Measurements from ENCODE around the gene SH3PXD2A.

The SH3PXD2A gene

DNA sequence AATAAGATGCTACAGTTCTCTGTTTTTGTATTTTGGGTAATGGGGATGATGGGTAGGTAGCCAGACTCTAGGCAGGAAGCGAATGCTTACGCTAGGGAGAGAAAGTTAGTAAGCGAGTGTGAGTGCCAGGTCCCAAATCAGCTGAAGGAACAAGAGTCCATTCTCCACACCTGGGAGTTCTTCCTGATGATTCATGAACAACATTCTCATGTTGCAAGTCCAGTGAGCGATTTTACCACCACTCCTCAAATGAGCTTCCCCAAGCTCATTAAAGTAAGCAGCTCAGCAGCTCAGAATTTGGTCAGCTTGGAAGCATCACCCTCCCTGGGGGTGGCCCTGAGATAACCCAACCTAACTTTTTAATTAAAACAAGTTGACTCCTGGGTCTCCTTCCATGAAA lies 27.3 kb downstream of the SH3PXD2A start:
- Histone ChIP-seq H3K4me3 (ENCODE audit: low read depth, low read length) (no peak overlapping the region), H3K18ac (ENCODE audit: low read length) (no peak overlapping the region)

DNA sequence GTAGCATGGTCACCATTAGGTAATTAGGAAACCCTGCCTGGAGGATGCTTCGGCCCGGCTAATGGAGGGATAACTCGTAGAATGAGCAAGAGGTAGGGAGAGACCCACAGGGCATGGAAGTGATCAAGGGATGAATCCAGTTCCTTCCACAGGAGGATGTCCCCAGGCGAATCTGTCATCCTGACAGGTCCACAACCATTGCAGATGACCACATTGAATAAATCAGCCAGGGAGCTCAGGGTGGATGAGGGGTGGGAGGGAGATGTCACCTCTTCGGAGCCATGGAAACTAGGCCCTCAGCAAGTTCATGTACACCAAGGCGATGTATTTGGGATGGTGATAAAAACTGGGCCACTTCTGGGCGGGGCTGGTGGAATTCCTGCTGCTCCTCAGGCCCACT lies 28.5 kb downstream of the SH3PXD2A start:
- H3K18ac ChIP-seq (ENCODE audit: low read length), result no peak overlapping the region
- H3K9ac ChIP-seq (ENCODE audit: low read length), result no peak overlapping the region
- no peaks in the 10 kb centered on the region for H3K79me2 ChIP-seq (ENCODE audit: control insufficient read depth, insufficient read depth, low read length, poor library complexity)
- H3K27ac ChIP-seq (ENCODE audit: low read depth, low read length), result no peak overlapping the region
- H3K4ac ChIP-seq (ENCODE audit: low read depth, low read length), result no peak overlapping the region
- no peak overlapping the region for H4K91ac ChIP-seq (ENCODE audit: low read depth, low read length)
- no peak overlapping the region for H3K4me2 ChIP-seq (ENCODE audit: low read length)
- H4K12ac ChIP-seq (ENCODE audit: low read depth, low read length), result no peak overlapping the region
- no peak for DNase-seq
- H2BK120ac ChIP-seq (ENCODE audit: insufficient read depth, low read length, poor library complexity), result no peak overlapping the region
- H3K23ac ChIP-seq (ENCODE audit: low read length), result no peak overlapping the region
- no peak overlapping the region for H3K14ac ChIP-seq (ENCODE audit: low read length)
- H2AK5ac ChIP-seq (ENCODE audit: low read length), result no peak overlapping the region
- no peaks in the 10 kb centered on the region for H3K36me3 ChIP-seq (ENCODE audit: control insufficient read depth in 1 of 2, insufficient read depth in 2 of 2, low read length in 2 of 2)
- no peak overlapping the region for H2BK12ac ChIP-seq (ENCODE audit: low read length)
- no CpG with 5 or more reads among the region's 7 CpGs for WGBS (ENCODE audit: extremely low coverage, insufficient coverage, insufficient read length)
- H4K8ac ChIP-seq (ENCODE audit: low read depth, low read length), result no peak overlapping the region
- no peak overlapping the region for H2AFZ ChIP-seq (ENCODE audit: insufficient read depth, low read length, poor library complexity)
- H3K79me1 ChIP-seq (ENCODE audit: low read length), result no peaks in the 10 kb centered on the region
- peaks cover 0 to 3% of the 10 kb centered on the region in 2 experiments for H3K4me1 ChIP-seq (ENCODE audit: control insufficient read depth in 1 of 2, insufficient read depth in 2 of 2, low read length in 2 of 2)
- no peak overlapping the region for H3K4me3 ChIP-seq (ENCODE audit: low read depth, low read length)
- H3K27me3 ChIP-seq (ENCODE audit: insufficient read depth, low read length), result no peaks in the 10 kb centered on the region
- H3K9me3 ChIP-seq (ENCODE audit: insufficient read depth, low read depth, low read length), result no peaks in the 10 kb centered on the region
- no peak overlapping the region for H2BK5ac ChIP-seq (ENCODE audit: low read depth, low read length, poor library complexity)

More for the DNA sequence above, 27.3 kb downstream of the SH3PXD2A start:
- H2AK5ac ChIP-seq (ENCODE audit: low read length), result no peak overlapping the region
- H3K14ac ChIP-seq (ENCODE audit: low read length), result no peak overlapping the region
- H3K23ac ChIP-seq (ENCODE audit: low read length), result no peak overlapping the region
- H4K8ac ChIP-seq (ENCODE audit: low read depth, low read length), result no peak overlapping the region
- H2BK120ac ChIP-seq (ENCODE audit: insufficient read depth, low read length, poor library complexity), result no peak overlapping the region
- no peak overlapping the region for H4K12ac ChIP-seq (ENCODE audit: low read depth, low read length)
- no peaks in the 10 kb centered on the region for H3K9me3 ChIP-seq (ENCODE audit: insufficient read depth, low read depth, low read length)
- H3K27ac ChIP-seq (ENCODE audit: low read depth, low read length), result no peak overlapping the region
- WGBS (ENCODE audit: extremely low coverage, insufficient coverage, insufficient read length), result no CpG with 5 or more reads among the region's 4 CpGs
- no peak overlapping the region for H3K9ac ChIP-seq (ENCODE audit: low read length)
- DNase-seq, result peak; percentile 27 to 61
- no peaks in the 10 kb centered on the region for H3K27me3 ChIP-seq (ENCODE audit: insufficient read depth, low read length)
- no peak overlapping the region for H2BK12ac ChIP-seq (ENCODE audit: low read length)
- H2BK5ac ChIP-seq (ENCODE audit: low read depth, low read length, poor library complexity), result no peak overlapping the region
- H3K36me3 ChIP-seq (ENCODE audit: control insufficient read depth in 1 of 2, insufficient read depth in 2 of 2, low read length in 2 of 2), result no peaks in the 10 kb centered on the region
- H3K4me2 ChIP-seq (ENCODE audit: low read length), result no peak overlapping the region
- no peaks in the 10 kb centered on the region for H3K79me2 ChIP-seq (ENCODE audit: control insufficient read depth, insufficient read depth, low read length, poor library complexity)
- no peak overlapping the region for H4K91ac ChIP-seq (ENCODE audit: low read depth, low read length)
- no peak overlapping the region for H2AFZ ChIP-seq (ENCODE audit: insufficient read depth, low read length, poor library complexity)
- no peak overlapping the region for H3K4ac ChIP-seq (ENCODE audit: low read depth, low read length)
- H3K4me1 ChIP-seq (ENCODE audit: control insufficient read depth in 1 of 2, insufficient read depth in 2 of 2, low read length in 2 of 2), result peaks cover 0 to 3% of the 10 kb centered on the region in 2 experiments
- no peaks in the 10 kb centered on the region for H3K79me1 ChIP-seq (ENCODE audit: low read length)

DNA sequence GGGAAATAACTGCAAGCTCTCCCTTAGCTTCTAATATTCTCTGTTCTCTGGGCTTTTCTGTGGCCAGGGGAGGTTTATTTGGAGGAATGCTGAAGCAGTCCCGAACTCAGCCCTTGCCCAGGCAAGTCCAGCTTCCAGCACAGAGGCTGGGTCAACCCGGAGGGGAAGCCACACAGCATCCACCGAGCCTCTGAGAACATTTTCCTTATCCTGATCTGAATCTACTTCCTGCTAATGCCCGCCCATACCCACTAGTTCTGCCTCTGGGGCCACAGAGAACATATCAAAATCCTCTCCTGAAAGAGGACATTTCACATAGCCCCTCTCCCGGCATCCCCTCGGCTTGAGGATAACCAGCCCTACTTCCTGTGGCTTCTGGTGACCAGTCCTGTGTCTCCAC lies 31.1 kb downstream of the SH3PXD2A start:
- H2BK12ac ChIP-seq (ENCODE audit: low read length), result no peak overlapping the region
- H3K4me1 ChIP-seq (ENCODE audit: control insufficient read depth in 1 of 2, insufficient read depth in 2 of 2, low read length in 2 of 2), result peaks cover 0 to 3% of the 10 kb centered on the region in 2 experiments
- no peak overlapping the region for H3K4ac ChIP-seq (ENCODE audit: low read depth, low read length)
- no peak overlapping the region for H4K8ac ChIP-seq (ENCODE audit: low read depth, low read length)
- H3K27me3 ChIP-seq (ENCODE audit: insufficient read depth, low read length), result no peaks in the 10 kb centered on the region
- no peaks in the 10 kb centered on the region for H3K36me3 ChIP-seq (ENCODE audit: control insufficient read depth in 1 of 2, insufficient read depth in 2 of 2, low read length in 2 of 2)
- H3K18ac ChIP-seq (ENCODE audit: low read length), result no peak overlapping the region
- H3K4me2 ChIP-seq (ENCODE audit: low read length), result no peak overlapping the region
- H4K91ac ChIP-seq (ENCODE audit: low read depth, low read length), result no peak overlapping the region
- no CpG with 5 or more reads among the region's 6 CpGs for WGBS (ENCODE audit: extremely low coverage, insufficient coverage, insufficient read length)
- no peak overlapping the region for H3K27ac ChIP-seq (ENCODE audit: low read depth, low read length)
- H3K79me1 ChIP-seq (ENCODE audit: low read length), result no peaks in the 10 kb centered on the region
- no peak overlapping the region for H2AK5ac ChIP-seq (ENCODE audit: low read length)
- H3K9me3 ChIP-seq (ENCODE audit: insufficient read depth, low read depth, low read length), result no peaks in the 10 kb centered on the region
- H3K23ac ChIP-seq (ENCODE audit: low read length), result no peak overlapping the region
- peaks cover 1% of the 10 kb centered on the region for H3K79me2 ChIP-seq (ENCODE audit: control insufficient read depth, insufficient read depth, low read length, poor library complexity)
- H2AFZ ChIP-seq (ENCODE audit: insufficient read depth, low read length, poor library complexity), result no peak overlapping the region
- no peak overlapping the region for H2BK120ac ChIP-seq (ENCODE audit: insufficient read depth, low read length, poor library complexity)
- H2BK5ac ChIP-seq (ENCODE audit: low read depth, low read length, poor library complexity), result no peak overlapping the region
- H3K9ac ChIP-seq (ENCODE audit: low read length), result no peak overlapping the region
- no peak for DNase-seq
- H4K12ac ChIP-seq (ENCODE audit: low read depth, low read length), result no peak overlapping the region
- no peak overlapping the region for H3K14ac ChIP-seq (ENCODE audit: low read length)
- no peak overlapping the region for H3K4me3 ChIP-seq (ENCODE audit: low read depth, low read length)

DNA sequence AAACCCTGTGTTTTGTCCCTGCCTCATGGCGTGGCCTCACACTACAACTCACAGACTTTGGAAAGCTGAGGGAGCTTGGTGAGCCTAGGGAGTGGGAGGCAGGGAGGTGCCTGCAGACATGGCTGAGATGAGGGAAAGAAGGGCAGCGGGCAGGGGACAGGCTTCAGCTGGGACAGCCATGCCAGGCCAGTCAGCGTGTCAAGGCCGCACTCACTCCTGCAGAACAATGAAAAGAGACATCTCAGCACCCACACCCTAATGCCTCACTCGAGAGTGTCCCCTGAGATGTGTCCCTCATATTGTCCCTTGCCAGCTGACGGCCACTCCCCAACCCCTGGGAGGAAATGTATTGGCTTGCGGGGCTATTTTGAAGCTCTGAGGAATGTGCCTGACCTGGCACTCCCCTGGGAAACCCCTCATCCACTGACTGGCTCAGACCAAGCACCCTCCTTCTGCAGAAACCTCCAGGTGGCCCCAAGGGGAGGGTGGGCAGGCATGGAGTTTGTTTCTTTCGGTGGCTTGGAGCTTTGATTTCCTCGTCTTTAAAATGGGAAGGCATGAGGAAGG lies 31.6 kb downstream of the SH3PXD2A start:
- no peaks in the 10 kb centered on the region for H3K79me1 ChIP-seq (ENCODE audit: low read length)
- WGBS (ENCODE audit: extremely low coverage, insufficient coverage, insufficient read length), result no CpG with 5 or more reads among the region's 9 CpGs
- no peak for DNase-seq

More for the DNA sequence above, 31.6 kb downstream of the SH3PXD2A start:
- Histone ChIP-seq H3K9ac (ENCODE audit: low read length) (no peak overlapping the region), H2BK12ac (ENCODE audit: low read length) (no peak overlapping the region), H3K4me1 (ENCODE audit: control insufficient read depth in 1 of 2, insufficient read depth in 2 of 2, low read length in 2 of 2) (peaks cover 0 to 3% of the 10 kb centered on the region in 2 experiments), H3K18ac (ENCODE audit: low read length) (no peak overlapping the region), H3K27ac (ENCODE audit: low read depth, low read length) (no peak overlapping the region), H3K4ac (ENCODE audit: low read depth, low read length) (no peak overlapping the region), H3K14ac (ENCODE audit: low read length) (no peak overlapping the region), H4K8ac (ENCODE audit: low read depth, low read length) (no peak overlapping the region), H3K27me3 (ENCODE audit: insufficient read depth, low read length) (no peaks in the 10 kb centered on the region), H4K12ac (ENCODE audit: low read depth, low read length) (no peak overlapping the region), H3K9me3 (ENCODE audit: insufficient read depth, low read depth, low read length) (no peaks in the 10 kb centered on the region), H2BK5ac (ENCODE audit: low read depth, low read length, poor library complexity) (no peak overlapping the region), H3K23ac (ENCODE audit: low read length) (no peak overlapping the region), H3K4me2 (ENCODE audit: low read length) (no peak overlapping the region), H3K79me2 (ENCODE audit: control insufficient read depth, insufficient read depth, low read length, poor library complexity) (peaks cover 2% of the 10 kb centered on the region), H2AK5ac (ENCODE audit: low read length) (no peak overlapping the region), H2AFZ (ENCODE audit: insufficient read depth, low read length, poor library complexity) (no peak overlapping the region), H3K36me3 (ENCODE audit: control insufficient read depth in 1 of 2, insufficient read depth in 2 of 2, low read length in 2 of 2) (no peaks in the 10 kb centered on the region), H2BK120ac (ENCODE audit: insufficient read depth, low read length, poor library complexity) (no peak overlapping the region), H3K4me3 (ENCODE audit: low read depth, low read length) (no peak overlapping the region), H4K91ac (ENCODE audit: low read depth, low read length) (no peak overlapping the region)

All from trophoblast cell (in vitro differentiated cells and primary cell).